GM19324 (cell line): ENCODE results near the gene NMNAT2.
"Not testable (repeated sequence)": the region's sequence is repeated elsewhere in the genome, so short reads cannot be mapped to it uniquely, and the experiment has no call there.

Experiments
- ATAC-seq: cut with Tn5 transposase; IDR thresholded peaks from one replicate; pipeline ENCODE4 v1.9.1; 2021; ENCODE audit warnings: mild to moderate bottlenecking, moderate library complexity; ENCODE audit not compliant: unreplicated experiment, low FRiP score

NMNAT2 gene

DNA sequence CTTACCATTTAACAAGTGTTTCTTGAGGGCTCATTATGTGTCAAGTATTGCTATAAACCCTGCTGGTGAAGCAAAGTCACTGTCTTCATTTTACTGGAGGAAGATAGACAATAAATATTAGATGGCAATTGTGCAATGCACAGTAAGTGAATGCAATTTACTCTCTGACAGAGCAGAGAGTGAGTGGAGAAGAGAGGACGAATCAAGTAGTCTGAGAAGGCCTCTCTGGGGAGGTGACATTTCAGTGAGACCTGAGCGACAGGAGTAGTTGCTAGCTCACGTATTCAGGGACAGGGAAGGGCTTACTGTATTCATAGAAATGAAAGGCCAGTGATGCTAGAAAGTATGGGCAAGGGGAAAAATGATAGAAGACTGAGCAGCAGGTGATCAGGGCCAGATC lies 1.2 kb upstream of the NMNAT2 start:
- no peak for ATAC-seq

DNA sequence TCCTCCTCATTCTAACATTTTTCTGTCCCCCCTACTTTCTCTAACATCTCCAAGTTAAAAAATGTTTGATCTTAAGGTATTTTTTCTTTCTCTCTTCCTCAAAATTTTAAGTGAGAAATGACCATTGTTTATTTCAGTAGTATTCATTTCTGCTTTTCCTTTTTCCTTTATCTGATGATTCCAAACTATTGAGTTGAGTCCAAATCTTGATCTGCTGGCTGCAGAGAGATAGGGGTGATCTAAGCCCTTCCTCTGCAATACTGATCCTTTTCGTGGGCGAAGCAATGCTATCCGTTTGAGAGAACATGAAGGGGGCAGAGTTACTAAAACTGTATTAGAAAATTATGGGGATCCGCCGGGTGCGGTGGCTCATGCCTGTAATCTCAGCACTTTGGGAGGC lies 516 bp upstream of the NMNAT2 start:
- ATAC-seq = no peak

GRCh38 chr1:183416850-183417771 lies 1.1 kb downstream of the NMNAT2 start:
- no peak for ATAC-seq

- ATAC-seq = no peak
These were observed 3.8 kb downstream of the NMNAT2 start for GRCh38 chr1:183414365-183414764.

GRCh38 chr1:183411091-183411490 lies 7.1 kb downstream of the NMNAT2 start:
- ATAC-seq = no peak

- no peak for ATAC-seq
These were observed 10.2 kb downstream of the NMNAT2 start for GRCh38 chr1:183407961-183408360.

GRCh38 chr1:183407474-183407873 lies 10.7 kb downstream of the NMNAT2 start:
- ATAC-seq = no peak

DNA sequence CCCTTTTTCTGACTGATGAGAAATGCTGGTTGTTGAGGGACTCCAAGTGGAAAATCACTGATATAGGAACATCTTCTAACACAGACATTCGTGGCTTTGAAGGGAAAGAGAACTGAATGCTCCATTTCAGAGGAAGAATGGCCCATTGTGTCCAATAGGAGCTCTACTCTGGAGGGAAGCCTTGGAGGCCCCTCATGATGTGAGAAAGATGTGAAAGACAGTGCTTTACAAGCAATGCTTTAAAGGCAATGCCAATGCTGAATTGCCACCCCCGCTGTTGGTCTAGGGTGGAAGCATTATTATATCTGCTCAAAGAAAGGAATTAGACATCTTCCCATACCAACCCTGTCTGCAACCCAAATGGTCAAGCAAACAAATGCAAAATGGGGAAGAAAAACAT lies 13.7 kb downstream of the NMNAT2 start:
- ATAC-seq = no peak

GRCh38 chr1:183403498-183403897 lies 14.7 kb downstream of the NMNAT2 start:
- ATAC-seq = no peak

DNA sequence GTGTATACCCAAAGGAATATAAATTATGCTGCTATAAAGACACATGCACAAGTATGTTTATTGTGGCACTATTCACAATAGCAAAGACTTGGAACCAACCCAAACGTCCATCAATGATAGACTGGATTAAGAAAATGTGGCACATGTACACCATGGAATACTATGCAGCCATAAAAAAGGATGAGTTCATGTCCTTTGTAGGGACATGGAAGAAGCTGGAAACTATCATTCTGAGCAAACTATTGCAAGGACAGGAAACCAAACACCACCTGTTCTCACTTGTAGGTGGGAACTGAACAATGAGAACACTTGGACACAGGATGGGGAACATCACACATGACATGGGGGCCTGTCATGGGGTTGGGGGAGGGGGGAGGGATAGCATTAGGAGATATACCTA lies 16.6 kb downstream of the NMNAT2 start:
- not testable (repeated sequence) for ATAC-seq

- ATAC-seq = no peak
These were observed 23.7 kb downstream of the NMNAT2 start for GRCh38 chr1:183394435-183394834.

- ATAC-seq = no peak
These were observed 26.3 kb downstream of the NMNAT2 start for GRCh38 chr1:183391863-183392262.

- ATAC-seq = no peak
These were observed 27.6 kb downstream of the NMNAT2 start for GRCh38 chr1:183390561-183390960.

GRCh38 chr1:183388735-183389134 lies 29.4 kb downstream of the NMNAT2 start:
- ATAC-seq = no peak

- no peak for ATAC-seq
These were observed 32.6 kb downstream of the NMNAT2 start for GRCh38 chr1:183385340-183386144.

DNA sequence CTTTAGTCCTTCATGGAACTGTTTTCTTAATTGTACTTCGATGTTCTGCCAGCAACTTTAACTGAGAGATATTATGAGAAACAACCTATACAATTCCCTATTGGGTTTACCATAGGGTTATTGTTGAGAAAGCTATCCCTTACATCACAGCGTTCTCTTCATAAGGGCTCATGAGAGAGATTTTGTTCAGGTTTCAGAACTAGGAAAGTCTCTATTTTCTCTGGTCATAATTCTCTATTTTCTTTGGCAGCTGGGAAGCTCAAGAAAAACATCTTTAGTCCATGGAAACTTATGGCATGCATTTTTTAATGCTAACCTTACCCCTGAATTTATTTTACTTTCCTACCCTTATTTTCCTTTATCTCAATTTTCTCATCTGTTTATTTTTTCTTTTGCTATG lies 38.2 kb downstream of the NMNAT2 start:
- no peak for ATAC-seq

GRCh38 chr1:183375381-183375780 lies 42.8 kb downstream of the NMNAT2 start:
- no peak for ATAC-seq

- no peak for ATAC-seq
These were observed 43.4 kb downstream of the NMNAT2 start for GRCh38 chr1:183374825-183375224.

GRCh38 chr1:183372586-183373230 lies 45.5 kb downstream of the NMNAT2 start:
- ATAC-seq = no peak

GRCh38 chr1:183370399-183371058 lies 47.7 kb downstream of the NMNAT2 start:
- no peak for ATAC-seq
